Activated naive CD4-positive, alpha-beta T cell treated with anti-CD3 and anti-CD28 coated beads, Interleukin-2, amount 50 U/mL, for 72 hours (primary cell): ENCODE measurements around the gene IL17RB. TPM values are rescaled to one million over a fixed set of nuclear protein-coding genes. Genes with fewer than 3 reads are reported as not detected.

Experiments used
- ATAC-seq, 2 donors: fragments of 150-1000 bp; cut with Tn5 transposase; 2 replicates each; pipeline ENCODE4 v1.10.0; 2021; ENCODE audit warnings: mild to moderate bottlenecking in 2 of 2, moderate library complexity in 2 of 2
- DNase-seq, 2 donors: peaks; one replicate each; pipeline ENCODE4 v3.0.0; 2021 to 2022; ENCODE audit warnings: low spot score in 2 of 2
- H3K27ac Mint-ChIP-seq, 2 donors: one replicate each; pipeline ENCODE4 v1.8.0; 2022; ENCODE audit warnings: mild to moderate bottlenecking in 2 of 2, mixed read lengths in 2 of 2
- H3K36me3 Mint-ChIP-seq, 2 donors: one replicate each; pipeline ENCODE4 v1.8.0; 2022; ENCODE audit warnings: mixed read lengths in 2 of 2
- H3K9me3 Mint-ChIP-seq, 2 donors: one replicate each; pipeline ENCODE4 v1.8.0; 2022; ENCODE audit warnings: mixed read lengths in 2 of 2
- total RNA-seq, 2 donors: library from RNA; stranded (reverse); gene quantifications; one replicate each; pipeline ENCODE4 v1.2.3, GENCODE V29; 2022

Gene IL17RB
- total RNA-seq, 2 donors from 2014 or later = 0.12 to 0.18 TPM

DNA sequence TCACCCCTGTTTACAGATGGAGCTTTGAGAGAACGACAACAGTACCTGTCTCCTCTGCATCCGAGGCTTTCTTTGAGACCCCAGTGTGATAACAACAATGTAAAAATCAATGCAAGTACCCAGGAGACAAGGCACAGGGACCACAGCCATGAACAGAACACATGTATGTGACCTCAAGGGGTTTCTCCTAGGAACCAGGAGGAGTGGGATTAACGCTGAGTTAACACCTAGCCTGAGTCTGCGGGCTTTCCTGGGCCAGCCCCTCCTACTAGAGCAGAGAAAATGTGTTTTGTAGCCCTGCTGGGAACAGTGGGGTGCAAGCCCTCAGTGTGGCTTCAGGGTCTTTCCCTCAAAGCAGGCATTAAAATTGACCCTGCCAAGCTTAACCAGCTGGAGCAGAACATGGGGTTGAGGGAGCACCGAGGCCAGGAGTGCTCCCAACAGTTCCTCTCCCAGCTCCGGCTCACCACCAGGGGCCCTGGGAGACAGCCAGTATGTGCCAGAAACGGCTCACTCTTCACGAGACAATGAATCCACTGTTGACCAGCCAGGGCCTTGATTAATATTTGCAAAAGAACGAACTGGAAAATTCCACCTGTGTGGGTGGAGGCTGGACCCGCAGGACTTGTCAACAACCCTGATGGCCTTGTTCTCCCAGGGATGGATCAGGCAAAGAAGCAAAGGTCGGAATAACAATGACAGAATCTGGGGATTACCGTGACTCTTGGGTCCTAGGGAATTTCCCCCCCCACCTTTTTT, 3.8 kb upstream of the IL17RB start:
- H3K36me3 Mint-ChIP-seq = no peaks in the 10 kb centered on the region
- DNase-seq (no peak), ATAC-seq (no peak)
- no peak overlapping the region for H3K27ac Mint-ChIP-seq
- H3K9me3 Mint-ChIP-seq = no peaks in the 10 kb centered on the region

DNA sequence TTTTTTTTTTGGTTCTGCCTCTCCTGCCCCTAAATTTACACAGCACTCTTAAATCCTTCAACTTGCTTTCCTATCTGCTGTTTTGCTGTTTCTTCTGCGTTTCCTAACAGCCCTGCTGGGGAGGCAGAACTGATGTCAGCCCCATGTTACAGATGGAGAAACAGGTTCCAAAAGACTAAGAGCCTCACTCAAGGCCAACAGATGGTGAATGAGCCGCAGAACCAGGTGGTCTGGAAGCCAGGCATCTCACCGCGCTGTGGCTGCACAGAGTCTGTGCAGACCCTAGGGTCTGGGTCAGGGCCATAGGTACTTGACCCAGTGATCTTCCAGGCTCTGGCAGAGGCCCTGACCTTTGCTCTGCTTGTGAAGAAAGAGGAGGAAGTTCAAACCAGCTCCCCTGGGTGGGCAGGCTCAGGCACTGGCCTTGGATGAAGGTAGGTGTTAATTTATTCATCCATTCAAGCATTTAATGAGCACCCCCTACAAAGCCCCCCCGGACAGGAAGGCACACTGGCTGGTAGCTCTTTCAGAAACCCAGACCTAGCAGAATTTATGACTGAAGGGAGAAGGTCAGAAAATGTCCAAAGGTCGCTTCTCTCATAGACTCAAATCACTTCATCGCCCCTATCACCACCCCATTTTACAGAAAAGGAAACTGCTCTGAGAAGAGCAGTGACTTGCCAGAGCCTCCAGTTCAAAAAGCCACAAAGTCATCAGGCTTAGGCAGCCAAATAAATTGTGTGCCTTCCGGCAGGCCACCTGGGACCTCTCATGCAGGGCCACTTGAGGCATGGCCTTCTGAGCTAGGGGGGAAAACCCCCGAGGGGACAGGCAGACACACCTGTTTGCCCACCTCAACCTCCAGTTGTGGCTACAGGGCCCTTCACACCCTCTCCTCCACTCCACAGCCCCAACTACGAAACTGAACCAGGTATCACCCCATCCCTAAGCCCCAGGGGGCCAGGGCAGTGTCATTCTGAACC, 2.9 kb upstream of the IL17RB start:
- ATAC-seq (no peak), DNase-seq (no peak)
- H3K9me3 Mint-ChIP-seq = no peaks in the 10 kb centered on the region
- H3K27ac Mint-ChIP-seq = peak overlapping the region in 1 of 2 donors; percentile 27
- no peaks in the 10 kb centered on the region for H3K36me3 Mint-ChIP-seq

DNA sequence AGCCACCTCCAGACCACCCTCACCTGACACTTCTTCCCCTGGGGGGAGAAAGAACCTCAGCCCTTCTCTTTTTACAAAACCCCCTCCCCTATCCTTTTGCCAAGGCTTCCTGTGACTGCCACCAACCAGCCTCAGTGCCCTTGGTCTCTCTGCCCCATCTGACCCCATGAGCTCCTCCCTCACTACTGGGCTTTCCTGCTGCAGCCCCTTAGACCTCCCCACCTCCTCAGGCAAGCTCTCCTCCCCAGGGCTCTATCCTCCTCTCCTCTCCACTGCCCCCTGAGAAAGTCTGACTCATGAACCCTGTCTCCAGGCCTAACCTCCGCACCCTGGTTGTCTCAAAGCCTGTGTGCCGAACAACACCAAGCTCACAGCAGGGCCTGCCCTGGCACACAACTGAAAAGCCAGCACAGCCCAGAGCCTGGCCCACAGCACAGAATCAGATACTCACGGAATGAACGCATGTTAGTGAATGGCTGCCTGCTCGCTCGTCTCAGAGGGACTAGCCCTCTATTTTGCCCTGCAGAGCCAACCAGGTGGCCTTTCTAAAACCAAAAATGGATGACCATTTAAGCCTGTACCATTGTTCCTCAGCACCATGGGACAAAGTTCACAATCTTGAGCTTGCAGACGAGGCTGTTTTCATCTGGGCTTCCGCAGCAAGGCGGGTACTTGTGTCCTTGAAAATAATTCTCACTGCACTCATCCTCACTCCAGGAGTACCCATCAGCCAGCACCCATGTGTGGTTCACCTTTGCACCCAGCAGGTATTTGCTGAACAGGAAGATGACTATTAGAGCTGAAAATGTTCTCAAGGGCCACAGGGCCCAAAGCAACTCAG, 1.9 kb upstream of the IL17RB start:
- no peaks in the 10 kb centered on the region for H3K9me3 Mint-ChIP-seq
- ATAC-seq (no peak), DNase-seq (no peak)
- peak overlapping the region in 1 of 2 donors; percentile 27 for H3K27ac Mint-ChIP-seq
- H3K36me3 Mint-ChIP-seq = no peaks in the 10 kb centered on the region

DNA sequence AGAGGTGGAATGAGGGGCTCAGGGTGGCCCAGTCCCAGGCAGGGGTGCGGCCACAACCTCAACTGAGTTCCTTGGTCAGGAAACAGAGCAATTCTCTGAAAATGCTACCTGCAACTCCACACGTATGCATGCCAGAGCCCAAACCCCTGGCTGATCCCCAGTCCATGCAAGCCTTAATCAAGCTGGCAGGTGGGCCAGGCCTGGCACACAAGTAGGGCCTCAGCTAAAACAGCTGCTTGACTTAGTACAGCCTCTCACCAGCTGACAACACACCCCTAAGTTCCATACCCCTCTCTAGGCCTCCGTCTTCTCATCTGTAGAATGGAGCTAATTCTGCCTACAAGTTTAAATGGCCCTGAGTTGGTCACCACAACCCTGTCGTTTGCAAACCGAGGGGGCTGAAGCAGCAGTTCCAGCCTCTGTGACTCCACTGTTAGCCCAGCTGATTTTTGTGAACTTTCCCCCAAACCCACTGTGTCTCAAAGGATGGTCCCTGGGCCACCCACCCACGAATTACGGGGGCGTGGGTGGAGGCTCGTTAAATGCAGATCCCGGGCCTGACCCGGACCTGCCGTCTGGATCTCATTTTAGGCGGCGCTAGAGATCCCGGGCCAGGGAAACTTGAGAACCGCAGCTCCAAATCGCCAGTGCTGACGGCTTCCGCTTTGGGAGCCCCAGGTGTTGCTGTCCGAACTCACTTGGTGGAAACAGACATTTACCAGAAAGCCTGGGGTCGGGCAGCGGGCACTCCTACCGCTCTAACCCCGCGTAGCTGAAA, 1.1 kb upstream of the IL17RB start:
- ATAC-seq = no peak
- DNase-seq = no peak
- H3K36me3 Mint-ChIP-seq = no peaks in the 10 kb centered on the region
- H3K27ac Mint-ChIP-seq = no peak overlapping the region
- H3K9me3 Mint-ChIP-seq = no peaks in the 10 kb centered on the region

GRCh38 chr3:53845881-53846133, 561 bp upstream of the IL17RB start:
- peak in 1 of 2 donors; percentile 31 for ATAC-seq
- Mint-ChIP-seq H3K36me3 (no peaks in the 10 kb centered on the region), H3K9me3 (no peaks in the 10 kb centered on the region), H3K27ac (no peak overlapping the region)
- DNase-seq = no peak

- no peaks in the 10 kb centered on the region for H3K36me3 Mint-ChIP-seq
- ATAC-seq = no peak
- H3K27ac Mint-ChIP-seq = no peak overlapping the region
- DNase-seq = no peak
- no peaks in the 10 kb centered on the region for H3K9me3 Mint-ChIP-seq
Measured at GRCh38 chr3:53846851-53847155, 435 bp downstream of the IL17RB start.

DNA sequence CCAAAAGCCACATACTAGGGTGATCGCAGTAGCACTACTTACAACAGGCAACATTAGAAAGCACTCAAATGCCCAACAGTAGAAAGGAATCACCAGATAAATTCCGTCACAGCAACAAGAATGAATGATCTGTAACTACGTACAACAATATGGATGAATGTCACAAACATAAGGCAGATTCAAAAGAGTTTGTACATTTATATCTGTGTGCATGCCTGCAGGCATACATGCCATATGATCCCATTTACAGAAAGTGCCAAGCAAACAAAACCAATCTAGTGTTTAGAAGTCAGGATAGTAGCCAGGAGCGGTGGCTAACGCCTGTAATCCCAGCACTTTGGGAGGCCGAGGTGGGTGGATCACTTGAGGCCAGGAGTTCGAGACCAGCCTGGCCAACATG, 3.5 kb downstream of the IL17RB start:
- H3K36me3 Mint-ChIP-seq = no peaks in the 10 kb centered on the region
- no peaks in the 10 kb centered on the region for H3K9me3 Mint-ChIP-seq
- H3K27ac Mint-ChIP-seq = no peak overlapping the region
- DNase-seq (no peak), ATAC-seq (no peak)

DNA sequence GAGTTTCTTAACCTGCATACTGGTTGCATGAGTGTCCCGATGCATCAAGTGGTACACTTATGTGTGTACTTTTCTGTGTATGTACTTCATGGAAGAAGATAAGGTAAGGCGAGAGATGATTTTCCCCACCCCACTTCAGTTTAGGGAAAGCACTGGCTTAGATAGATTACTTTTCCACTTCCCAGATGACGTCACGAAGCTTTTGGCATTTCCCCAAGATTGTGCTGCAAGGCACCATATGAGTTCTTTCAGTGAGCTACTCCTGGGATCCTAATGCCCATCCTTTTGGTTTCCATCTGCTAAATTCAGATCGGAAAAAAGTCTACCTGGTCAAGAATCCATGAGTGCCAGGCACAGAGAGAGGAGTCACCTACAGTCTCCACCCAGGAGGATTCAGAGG, 4.5 kb downstream of the IL17RB start:
- Mint-ChIP-seq H3K27ac (no peak overlapping the region), H3K36me3 (no peaks in the 10 kb centered on the region), H3K9me3 (no peaks in the 10 kb centered on the region)
- no peak for DNase-seq
- ATAC-seq = no peak

GRCh38 chr3:53856964-53857363, 10.6 kb downstream of the IL17RB start:
- no peak overlapping the region for H3K27ac Mint-ChIP-seq
- ATAC-seq = no peak
- no peaks in the 10 kb centered on the region for H3K36me3 Mint-ChIP-seq
- no peaks in the 10 kb centered on the region for H3K9me3 Mint-ChIP-seq
- no peak for DNase-seq

- no peaks in the 10 kb centered on the region for H3K9me3 Mint-ChIP-seq
- ATAC-seq (no peak), DNase-seq (no peak)
- H3K36me3 Mint-ChIP-seq = no peaks in the 10 kb centered on the region
- no peak overlapping the region for H3K27ac Mint-ChIP-seq
Measured at GRCh38 chr3:53858096-53858741, 11.9 kb downstream of the IL17RB start.

- ATAC-seq (no peak), DNase-seq (no peak)
- Mint-ChIP-seq H3K36me3 (no peaks in the 10 kb centered on the region), H3K9me3 (no peaks in the 10 kb centered on the region), H3K27ac (no peak overlapping the region)
Measured at GRCh38 chr3:53859178-53859577, 12.8 kb downstream of the IL17RB start.

DNA sequence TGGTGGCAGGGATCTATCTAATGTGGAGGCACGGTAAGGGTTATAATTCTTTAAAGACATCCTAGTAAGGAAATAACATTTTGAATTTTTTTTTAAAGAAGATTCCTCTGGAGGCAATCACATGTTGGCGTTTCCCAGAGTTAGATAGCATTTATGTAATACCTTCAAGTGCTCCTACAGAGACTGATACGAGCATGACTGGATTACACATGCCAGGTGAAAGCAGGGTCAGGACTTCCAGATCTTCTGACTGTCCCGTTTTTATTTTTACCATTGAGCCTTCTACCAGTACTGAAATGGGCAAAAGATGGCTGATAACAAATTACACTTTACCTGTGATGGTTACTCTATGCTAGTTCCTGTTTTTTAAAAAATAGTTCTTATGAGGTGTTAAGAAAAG, 13.8 kb downstream of the IL17RB start:
- Mint-ChIP-seq H3K9me3 (no peaks in the 10 kb centered on the region), H3K36me3 (no peaks in the 10 kb centered on the region), H3K27ac (no peak overlapping the region)
- DNase-seq (no peak), ATAC-seq (no peak)

DNA sequence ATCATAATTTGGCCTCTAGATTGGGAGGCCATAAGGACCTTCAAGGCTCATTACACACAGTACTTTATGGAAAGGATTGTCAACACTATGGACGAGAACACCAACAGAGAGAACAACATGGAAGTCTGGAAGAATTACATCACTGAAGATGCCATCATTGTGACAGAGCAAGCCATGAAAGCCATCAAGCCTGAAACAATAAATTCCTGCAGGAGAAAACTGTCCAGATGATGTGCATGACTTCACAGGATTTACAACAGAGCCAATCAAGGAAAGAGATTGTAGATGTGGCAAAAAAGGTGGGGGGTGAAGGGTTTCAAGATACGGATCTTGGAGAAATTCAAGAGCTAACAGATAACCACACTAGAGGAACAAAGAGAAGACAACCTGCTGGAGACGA, 15.9 kb downstream of the IL17RB start:
- no peaks in the 10 kb centered on the region for H3K9me3 Mint-ChIP-seq
- ATAC-seq = no peak

GRCh38 chr3:53863145-53863544, 16.8 kb downstream of the IL17RB start:
- peaks cover 0 to 3% of the 10 kb centered on the region in 2 donors for H3K36me3 Mint-ChIP-seq
- DNase-seq (no peak), ATAC-seq (no peak)
- H3K9me3 Mint-ChIP-seq = no peaks in the 10 kb centered on the region
- no peak overlapping the region for H3K27ac Mint-ChIP-seq

More for the DNA sequence above, 15.9 kb downstream of the IL17RB start:
- no peak overlapping the region for H3K27ac Mint-ChIP-seq
- no peak for DNase-seq
- H3K36me3 Mint-ChIP-seq = no peaks in the 10 kb centered on the region

GRCh38 chr3:53865732-53866499, 19.5 kb downstream of the IL17RB start:
- no peak for DNase-seq
- no peak for ATAC-seq
- H3K9me3 Mint-ChIP-seq = no peaks in the 10 kb centered on the region
- H3K27ac Mint-ChIP-seq = peak overlapping the region in 1 of 2 donors; percentile 68
- H3K36me3 Mint-ChIP-seq = peaks cover 0 to 7% of the 10 kb centered on the region in 2 donors
